ENCODE results near the gene DCAF8. TPM values are rescaled to one million over a fixed set of nuclear protein-coding genes. Genes with fewer than 3 reads are reported as not detected.

DCAF8 gene
- polyA plus RNA-seq, 4 donors: 198 to 238 (median 203) TPM

GRCh38 chr1:160228431-160228830, 33.9 kb downstream of the DCAF8 start:
- no peak for DNase-seq (ENCODE audit: low read depth in 4 of 4, low spot score in 3 of 4)

DNA sequence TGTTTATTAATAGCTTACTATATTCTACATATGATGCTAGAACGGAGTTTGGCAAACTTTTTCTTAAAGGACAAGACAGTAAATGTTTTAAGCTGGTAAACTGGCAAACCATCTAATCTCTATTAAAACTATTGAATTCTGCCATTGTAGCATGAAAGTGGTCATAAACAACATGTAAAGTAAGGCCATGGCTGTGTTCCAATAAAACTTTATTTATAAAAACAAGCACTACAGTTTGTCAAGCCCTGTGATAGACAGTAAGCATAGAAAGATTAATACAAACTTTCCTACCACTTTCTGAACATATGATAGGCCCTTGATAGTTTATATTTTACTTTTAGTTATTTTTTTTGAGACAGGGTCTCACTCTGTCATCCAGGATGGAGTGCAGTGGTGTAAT, 34.8 kb downstream of the DCAF8 start:
- DNase-seq (ENCODE audit: low read depth in 4 of 4, low spot score in 3 of 4): no peak

DNA sequence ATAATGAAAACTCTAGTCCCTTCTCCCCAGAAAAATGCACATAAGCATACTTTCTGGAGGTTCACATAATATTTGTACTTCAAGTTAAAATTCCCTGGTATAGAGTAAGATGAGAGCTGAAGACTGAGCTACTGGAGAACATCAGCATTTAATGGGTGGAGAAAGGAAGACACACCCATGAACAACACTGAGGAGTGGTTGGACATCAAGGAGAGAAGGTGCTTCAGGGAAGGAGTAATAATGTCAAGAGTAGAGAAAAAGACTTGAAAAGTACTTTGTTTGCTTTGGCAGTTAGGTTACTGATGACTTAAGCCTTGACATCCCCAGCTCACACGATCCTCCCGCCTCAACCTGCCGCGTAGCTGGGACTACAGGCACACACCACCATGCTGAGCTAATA, 35.3 kb downstream of the DCAF8 start:
- DNase-seq (ENCODE audit: low read depth in 4 of 4, low spot score in 3 of 4): no peak

- no peak for DNase-seq (ENCODE audit: low read depth in 4 of 4, low spot score in 3 of 4)
These were observed 35.7 kb downstream of the DCAF8 start for GRCh38 chr1:160226623-160227022.

- no peak for DNase-seq (ENCODE audit: low read depth in 4 of 4, low spot score in 3 of 4)
These were observed 37.0 kb downstream of the DCAF8 start for GRCh38 chr1:160225345-160225744.

DNA sequence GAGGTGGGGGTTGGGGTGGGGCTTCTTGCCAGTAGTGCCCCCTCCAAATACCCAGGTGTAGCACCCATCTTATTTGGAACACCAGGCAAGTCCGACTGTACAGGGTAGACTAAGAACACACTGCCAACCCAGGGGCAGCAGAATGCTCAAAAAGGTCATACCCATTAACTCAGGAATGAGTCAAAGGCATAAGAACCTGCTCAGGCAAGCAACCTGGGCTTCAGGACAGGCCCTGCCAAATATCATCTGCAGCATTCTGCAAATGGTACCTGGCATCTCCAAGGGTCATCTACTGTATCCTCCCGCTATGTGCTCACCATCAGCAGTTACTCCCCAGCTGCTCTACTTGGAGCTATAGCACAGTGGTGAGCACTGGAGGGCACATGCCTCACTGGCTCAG, 37.7 kb downstream of the DCAF8 start:
- DNase-seq (ENCODE audit: low read depth in 4 of 4, low spot score in 3 of 4): no peak

DNA sequence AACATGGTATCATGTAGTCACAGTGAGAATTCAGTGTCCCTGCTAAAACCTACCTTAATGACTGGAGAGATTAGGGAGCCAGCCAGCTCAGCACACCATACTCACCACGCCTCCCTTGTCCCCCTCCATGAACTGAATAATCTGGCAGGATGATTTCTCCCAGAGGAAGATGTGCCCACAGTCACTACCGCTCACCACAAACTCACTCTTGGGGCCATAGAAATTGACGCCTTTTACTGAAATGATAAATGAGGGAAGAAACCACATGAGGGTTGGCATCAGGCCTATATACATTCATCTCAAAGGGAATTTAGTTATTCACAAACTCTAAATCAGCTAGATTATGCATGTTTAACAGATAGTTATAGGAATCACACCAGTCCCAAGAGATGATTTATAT, 39.8 kb downstream of the DCAF8 start:
- DNase-seq (ENCODE audit: low read depth in 4 of 4, low spot score in 3 of 4): no peak

DNA sequence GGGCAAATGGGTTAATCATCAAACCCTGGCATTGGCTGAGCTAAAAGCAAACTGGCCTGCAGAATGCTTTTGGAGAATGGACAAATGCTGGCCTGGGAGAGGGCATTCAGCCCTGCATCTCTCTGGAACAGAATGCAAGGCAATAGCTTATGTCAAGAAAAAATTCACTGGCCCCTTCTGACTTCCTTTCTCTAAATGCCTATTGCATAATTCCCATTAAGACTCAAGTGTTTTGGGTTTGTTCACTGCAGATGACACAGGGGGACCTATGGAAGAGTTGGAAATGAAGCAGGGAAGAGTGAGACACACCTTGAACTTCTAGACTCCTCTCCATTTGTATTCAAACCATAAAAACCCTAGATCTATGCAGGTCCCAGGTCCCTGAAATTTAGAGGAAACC, 41.3 kb downstream of the DCAF8 start:
- DNase-seq (ENCODE audit: low read depth in 4 of 4, low spot score in 3 of 4): no peak

- DNase-seq (ENCODE audit: low read depth in 4 of 4, low spot score in 3 of 4): no peak
These were observed 42.0 kb downstream of the DCAF8 start for GRCh38 chr1:160220301-160220700.

DNA sequence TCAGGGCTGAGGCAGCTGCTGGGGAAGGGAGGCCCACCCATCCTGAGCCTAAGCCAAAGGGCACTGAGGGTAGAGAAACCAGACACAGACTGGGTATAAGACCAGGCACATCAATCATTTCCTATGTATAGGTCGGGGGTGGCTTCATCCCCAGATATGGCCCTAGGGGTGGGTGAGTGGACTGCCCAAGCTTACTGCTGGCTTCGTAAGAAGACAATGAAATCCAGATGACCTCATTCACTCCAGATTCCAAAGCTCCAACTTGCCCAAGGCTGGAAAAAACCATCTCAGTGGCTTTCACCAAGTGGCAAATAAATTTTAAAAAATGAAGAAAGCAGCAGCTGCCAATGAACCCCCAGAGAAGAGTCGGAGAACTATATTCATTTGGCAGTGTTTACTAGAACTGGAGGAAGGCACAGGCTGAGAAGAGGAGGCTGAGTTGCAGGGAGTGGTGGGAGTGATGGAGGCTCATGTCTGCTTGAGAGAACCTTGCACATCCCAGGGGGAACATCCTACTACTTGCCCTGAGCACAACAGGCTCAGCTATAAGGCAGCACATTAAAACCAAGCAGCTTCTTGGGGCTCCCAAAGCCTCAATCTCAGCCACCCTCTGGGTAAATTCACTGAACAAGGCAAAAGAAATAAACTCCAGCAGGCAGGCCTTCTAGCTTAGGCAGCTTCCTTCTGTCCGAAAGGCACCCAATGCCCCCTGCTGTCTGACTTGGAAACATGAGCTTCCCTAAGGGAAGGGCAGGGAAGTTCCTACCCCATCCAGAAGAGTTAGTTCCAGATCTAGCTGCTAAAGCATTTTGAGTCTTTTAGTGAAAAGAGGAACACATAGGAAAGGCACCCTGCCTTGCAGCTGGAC, 43.1 kb downstream of the DCAF8 start:
- DNase-seq (ENCODE audit: low read depth in 4 of 4, low spot score in 3 of 4): peak; percentile 27 to 38 (median 32)

- DNase-seq (ENCODE audit: low read depth in 4 of 4, low spot score in 3 of 4): no peak
These were observed 44.8 kb downstream of the DCAF8 start for GRCh38 chr1:160217481-160218051.

DNA sequence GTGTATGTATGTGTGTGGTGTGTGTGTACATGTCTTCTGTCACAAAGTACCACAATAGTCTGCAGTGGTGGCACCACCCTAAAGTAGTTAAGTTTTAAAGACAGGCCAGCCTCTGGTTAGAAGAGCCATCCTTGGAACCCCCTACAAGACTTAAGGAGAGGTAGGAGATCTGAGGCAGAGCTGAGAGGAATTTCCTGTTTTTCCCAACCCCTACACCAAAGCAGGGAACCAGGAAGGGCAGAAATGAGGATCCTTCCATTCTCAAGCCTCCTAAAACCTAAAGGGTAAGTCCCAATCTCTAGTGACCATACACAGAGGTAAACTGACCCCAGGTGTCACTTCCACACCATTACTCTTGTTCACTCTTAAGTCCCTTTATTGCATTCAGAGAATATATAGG, 46.0 kb downstream of the DCAF8 start:
- DNase-seq (ENCODE audit: low read depth in 4 of 4, low spot score in 3 of 4): no peak

DNA sequence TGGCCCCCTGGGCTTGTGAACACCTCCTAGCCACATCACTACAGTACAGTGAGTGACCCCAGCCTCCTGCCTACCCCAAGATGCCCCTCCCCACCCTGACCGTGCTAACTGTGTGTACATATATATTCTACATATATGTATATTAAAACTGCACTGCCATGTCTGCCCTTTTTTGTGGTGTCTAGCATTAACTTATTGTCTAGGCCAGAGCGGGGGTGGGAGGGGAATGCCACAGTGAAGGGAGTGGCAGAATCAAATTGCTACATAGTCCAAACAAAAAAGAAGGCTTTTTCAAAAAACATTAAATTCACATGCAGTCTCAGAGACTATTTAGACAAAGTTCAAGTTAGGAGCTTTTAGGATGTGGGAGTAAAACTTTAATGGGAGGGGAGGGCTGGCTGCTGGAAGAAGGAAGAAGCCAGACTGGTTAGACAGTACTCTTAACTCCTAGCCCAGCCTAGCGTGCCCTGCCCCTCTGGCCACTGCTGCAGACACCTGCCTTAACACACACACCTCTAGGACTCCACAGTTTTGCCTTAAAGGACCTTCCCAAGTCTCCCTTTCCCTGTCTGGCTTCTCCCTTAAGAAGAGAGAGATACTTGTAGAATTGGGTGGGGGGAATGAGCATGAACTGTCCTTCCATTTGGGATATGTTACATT, 47.7 kb downstream of the DCAF8 start:
- no peak for DNase-seq (ENCODE audit: low read depth in 4 of 4, low spot score in 3 of 4)

- no peak for DNase-seq (ENCODE audit: low read depth in 4 of 4, low spot score in 3 of 4)
These were observed 51.1 kb downstream of the DCAF8 start for GRCh38 chr1:160211046-160211790.

DNA sequence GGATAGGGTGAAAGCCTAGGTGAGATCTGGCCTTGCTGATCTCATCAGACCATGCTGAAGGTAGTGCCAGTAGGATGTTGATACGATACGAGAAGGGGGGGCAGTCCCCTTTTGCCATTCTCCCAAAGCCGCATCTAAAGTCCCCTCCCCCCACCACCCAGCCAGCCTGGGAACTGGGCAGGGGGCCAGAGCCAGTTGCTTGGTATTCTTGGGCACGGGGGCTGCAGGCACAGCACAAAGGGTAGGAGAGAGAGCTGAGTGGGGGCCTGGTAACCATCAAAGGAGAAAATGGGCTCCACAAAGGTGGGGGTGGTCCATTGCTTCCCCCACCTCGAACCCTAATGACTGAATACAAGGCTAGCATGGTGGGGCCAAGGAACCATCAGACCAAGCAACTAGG, 51.8 kb downstream of the DCAF8 start:
- DNase-seq (ENCODE audit: low read depth in 4 of 4, low spot score in 3 of 4): no peak

DNA sequence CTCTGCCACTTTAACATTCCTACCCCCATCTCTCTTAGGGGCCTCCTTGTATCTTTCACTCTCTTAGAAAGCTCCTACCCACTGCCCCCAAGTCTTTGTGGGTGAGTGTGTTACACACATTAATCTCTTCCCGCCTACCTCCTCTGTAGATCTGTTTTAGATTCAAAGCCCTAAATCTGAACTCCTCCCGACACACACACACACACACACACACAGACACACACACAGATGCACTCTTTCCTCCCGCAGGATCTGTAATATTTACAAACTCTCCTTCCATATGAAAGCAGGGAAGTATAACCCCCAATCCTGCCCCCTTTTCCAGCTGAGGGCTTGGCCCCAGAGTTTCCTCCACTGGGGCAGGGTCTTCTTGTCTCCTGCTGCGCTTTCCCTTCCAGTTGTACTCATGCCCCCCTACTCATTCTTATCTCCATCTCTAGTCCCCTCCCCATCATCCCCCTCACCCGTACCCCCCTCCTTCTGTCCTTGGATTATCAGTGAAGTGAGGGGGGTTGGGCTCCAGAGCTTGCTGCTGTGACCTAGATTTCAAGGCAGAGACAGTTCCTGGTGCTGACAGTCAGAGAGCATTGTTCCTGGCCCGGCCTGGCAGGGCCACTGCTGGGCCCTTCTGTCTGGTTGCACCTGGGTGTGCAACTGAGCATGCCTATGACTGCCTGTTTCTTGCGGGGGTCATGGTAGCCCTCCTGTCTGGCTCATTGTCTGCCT, 52.9 kb downstream of the DCAF8 start:
- DNase-seq (ENCODE audit: low read depth in 4 of 4, low spot score in 3 of 4): no peak

GRCh38 chr1:160208557-160209320, 53.6 kb downstream of the DCAF8 start:
- no peak for DNase-seq (ENCODE audit: low read depth in 4 of 4, low spot score in 3 of 4)

GRCh38 chr1:160207771-160208556, 54.4 kb downstream of the DCAF8 start:
- no peak for DNase-seq (ENCODE audit: low read depth in 4 of 4, low spot score in 3 of 4)

DNA sequence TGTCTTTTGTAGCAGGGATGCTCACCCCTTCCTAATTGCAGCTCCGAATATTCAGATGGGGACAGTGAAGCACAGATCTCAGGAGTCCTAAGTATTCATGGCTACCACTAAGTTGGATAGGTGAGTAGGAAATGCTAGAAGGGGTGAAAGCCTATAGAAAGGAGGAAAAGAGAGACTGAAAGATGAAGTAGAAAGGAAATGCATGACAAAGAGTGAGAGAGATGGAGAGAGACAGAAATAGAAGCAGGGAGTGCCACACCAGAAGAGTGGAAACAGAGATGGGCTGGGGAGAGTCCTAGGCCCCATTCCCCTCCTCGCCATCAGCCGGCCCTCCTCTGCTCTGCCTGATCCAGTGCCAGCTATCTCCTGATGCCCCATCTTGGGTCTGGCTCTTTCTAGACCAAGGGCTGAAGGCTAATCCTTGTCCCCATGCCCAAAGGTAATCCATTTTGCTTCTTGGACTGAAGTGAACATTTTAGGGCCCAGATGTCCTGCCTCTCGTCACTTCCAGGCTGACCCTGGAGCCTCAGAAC, 55.2 kb downstream of the DCAF8 start:
- DNase-seq (ENCODE audit: low read depth in 4 of 4, low spot score in 3 of 4): no peak
